Panc1 (cell line): ENCODE data around the gene SLC6A11.

Experiments used
- CTCF ChIP-seq: fragments of 450-650 bp; IDR thresholded peaks from 2 replicates; pipeline ENCODE4 v1.5.1; 2017; ENCODE audit warnings: mild to moderate bottlenecking
- POLR2AphosphoS5 ChIP-seq: IDR thresholded peaks from 2 replicates; pipeline ENCODE4 v1.6.1; 2012; ENCODE audit warnings: mild to moderate bottlenecking, low read depth, low read length, moderate library complexity
- REST ChIP-seq, 2 experiments: IDR thresholded peaks; 2 replicates each; pipeline ENCODE4 v1.6.1; 2011 to 2012; ENCODE audit warnings: low read depth in 2 of 2, control low read depth in 1 of 2, low read length in 1 of 2, mild to moderate bottlenecking in 1 of 2, moderate library complexity in 1 of 2; ENCODE audit not compliant: insufficient read depth in 1 of 2

- no peak for TF ChIP-seq CTCF
- no peak for TF ChIP-seq POLR2AphosphoS5
- TF ChIP-seq REST (IDR thresholded peaks at IDR 0.05; ENCODE audit: insufficient read depth in 1 of 2, low read depth in 2 of 2, low read length in 1 of 2), result no peak
Observed at GRCh38 chr3:10813425-10813824, 2.6 kb upstream of the SLC6A11 start.
